Colonic mucosa (tissue), 4 donors: ENCODE results near the gene HMGN2. TPM values are rescaled to one million over a fixed set of nuclear protein-coding genes. Genes with fewer than 3 reads are reported as not detected.
A peak's percentile ranks its signal among the peaks of the same experiment; 100 is the strongest.

Experiments
- DNase-seq: peaks from one replicate; pipeline ENCODE4 v3.0.0-alpha.2; 2020
- H3K27ac ChIP-seq: fragments of 200-600 bp; one replicate; pipeline ENCODE4 v1.8.0; 2021
- H3K27me3 ChIP-seq: fragments of 200-600 bp; one replicate; pipeline ENCODE4 v1.8.0; 2021
- H3K36me3 ChIP-seq: fragments of 200-600 bp; one replicate; pipeline ENCODE4 v1.8.0; 2021
- H3K4me1 ChIP-seq: fragments of 200-600 bp; one replicate; pipeline ENCODE4 v1.8.0; 2021; ENCODE audit warnings: mild to moderate bottlenecking
- H3K4me3 ChIP-seq: fragments of 200-600 bp; one replicate; pipeline ENCODE4 v1.8.0; 2021
- H3K9ac ChIP-seq, 2 donors: one replicate each; pipeline ENCODE4 v1.7.0; 2013; ENCODE audit warnings: control low read depth in 2 of 2, low read depth in 2 of 2, low read length in 2 of 2
- H3K9me3 ChIP-seq: fragments of 200-600 bp; one replicate; pipeline ENCODE4 v1.8.0; 2021
- intact Hi-C: fragments of 100-400 bp; cut with DNase I; formaldehyde crosslinking; loops from one replicate; pipeline ENCODE4 v1.14.1; 2022
- total RNA-seq, 2 donors: library from RNA; stranded (reverse); fragmentation: NEBNext Ultra II Directional in 1 of 2; extraction: Animal tissue kit (Norgen Biotek cat#: 25700) in 1 of 2; gene quantifications; one replicate each; pipeline ENCODE4 v1.2.1, GENCODE V29; 2021
- TF ChIP-seq, protein P1 (sequence below): fragments of 200-600 bp; IDR thresholded peaks from one replicate; pipeline ENCODE4 v1.8.0; 2022; ENCODE audit warnings: antibody characterized with exemption, mild to moderate bottlenecking
- donor health status: healthy.
- donor health status: DM: no; HTN: no; CAD: no.
- donor health status: DM: no; HTN: no; CAD: no.

HMGN2 gene
- total RNA-seq, 2 donors from 2014 or later = 332 to 758 TPM

DNA sequence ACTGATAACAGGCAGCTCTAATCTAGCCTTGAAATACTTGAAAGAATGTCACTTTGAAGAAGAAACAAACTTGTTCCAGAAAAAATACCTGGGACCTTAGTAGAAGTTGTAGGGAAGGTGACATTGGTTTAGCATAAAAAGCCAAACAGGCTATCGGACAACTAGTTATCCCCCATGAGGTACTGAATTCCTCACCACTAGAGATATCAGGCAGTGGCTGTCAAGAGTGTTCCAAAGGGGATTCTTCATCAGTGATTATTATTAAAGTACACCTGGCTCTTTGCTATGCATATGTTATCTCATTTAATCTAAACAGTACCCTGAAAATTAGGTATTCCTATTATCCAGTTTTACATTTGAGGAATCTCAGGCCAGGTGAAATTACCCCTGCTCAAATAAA is 13.1 kb upstream of the HMGN2 start:
- Histone ChIP-seq H3K27me3 (no peaks in the 10 kb centered on the region), H3K4me1 (no peaks in the 10 kb centered on the region), H3K27ac (no peak overlapping the region), H3K9ac (no peak overlapping the region), H3K9me3 (no peaks in the 10 kb centered on the region), H3K36me3 (peaks cover 13% of the 10 kb centered on the region), H3K4me3 (no peak overlapping the region)
- DNase-seq = no peak
- TF ChIP-seq, protein P1, sequence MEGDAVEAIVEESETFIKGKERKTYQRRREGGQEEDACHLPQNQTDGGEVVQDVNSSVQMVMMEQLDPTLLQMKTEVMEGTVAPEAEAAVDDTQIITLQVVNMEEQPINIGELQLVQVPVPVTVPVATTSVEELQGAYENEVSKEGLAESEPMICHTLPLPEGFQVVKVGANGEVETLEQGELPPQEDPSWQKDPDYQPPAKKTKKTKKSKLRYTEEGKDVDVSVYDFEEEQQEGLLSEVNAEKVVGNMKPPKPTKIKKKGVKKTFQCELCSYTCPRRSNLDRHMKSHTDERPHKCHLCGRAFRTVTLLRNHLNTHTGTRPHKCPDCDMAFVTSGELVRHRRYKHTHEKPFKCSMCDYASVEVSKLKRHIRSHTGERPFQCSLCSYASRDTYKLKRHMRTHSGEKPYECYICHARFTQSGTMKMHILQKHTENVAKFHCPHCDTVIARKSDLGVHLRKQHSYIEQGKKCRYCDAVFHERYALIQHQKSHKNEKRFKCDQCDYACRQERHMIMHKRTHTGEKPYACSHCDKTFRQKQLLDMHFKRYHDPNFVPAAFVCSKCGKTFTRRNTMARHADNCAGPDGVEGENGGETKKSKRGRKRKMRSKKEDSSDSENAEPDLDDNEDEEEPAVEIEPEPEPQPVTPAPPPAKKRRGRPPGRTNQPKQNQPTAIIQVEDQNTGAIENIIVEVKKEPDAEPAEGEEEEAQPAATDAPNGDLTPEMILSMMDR = no peak
- intact Hi-C loops = no loop called here

DNA sequence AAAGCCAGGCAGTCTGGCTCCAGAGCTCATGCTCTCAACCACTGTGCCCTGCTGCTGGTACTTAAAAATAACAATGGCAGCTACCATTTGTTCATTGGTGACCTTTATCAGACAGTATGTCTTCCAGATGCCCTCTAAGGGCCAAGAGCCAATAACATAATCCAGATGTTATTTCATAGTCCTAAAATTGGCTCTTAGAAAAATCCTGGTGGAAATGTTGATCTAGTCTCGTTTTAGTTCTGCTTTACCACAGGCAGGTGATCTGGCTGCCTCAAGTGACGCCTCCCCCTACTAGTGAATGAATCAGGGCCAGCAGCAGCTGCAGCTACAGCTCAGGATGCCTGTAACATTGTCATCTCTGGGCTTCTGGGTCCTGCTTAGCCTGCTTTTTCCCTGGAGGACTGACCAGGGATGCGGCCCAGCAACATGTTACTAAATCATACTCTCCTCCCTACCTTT is 12.6 kb upstream of the HMGN2 start:
- Histone ChIP-seq H3K27ac (no peak overlapping the region), H3K9ac (no peak overlapping the region), H3K4me1 (no peaks in the 10 kb centered on the region), H3K36me3 (peaks cover 12% of the 10 kb centered on the region), H3K9me3 (no peaks in the 10 kb centered on the region), H3K27me3 (no peaks in the 10 kb centered on the region), H3K4me3 (no peak overlapping the region)
- intact Hi-C loops = no loop called here
- TF ChIP-seq, protein P1 = no peak
- no peak for DNase-seq

DNA sequence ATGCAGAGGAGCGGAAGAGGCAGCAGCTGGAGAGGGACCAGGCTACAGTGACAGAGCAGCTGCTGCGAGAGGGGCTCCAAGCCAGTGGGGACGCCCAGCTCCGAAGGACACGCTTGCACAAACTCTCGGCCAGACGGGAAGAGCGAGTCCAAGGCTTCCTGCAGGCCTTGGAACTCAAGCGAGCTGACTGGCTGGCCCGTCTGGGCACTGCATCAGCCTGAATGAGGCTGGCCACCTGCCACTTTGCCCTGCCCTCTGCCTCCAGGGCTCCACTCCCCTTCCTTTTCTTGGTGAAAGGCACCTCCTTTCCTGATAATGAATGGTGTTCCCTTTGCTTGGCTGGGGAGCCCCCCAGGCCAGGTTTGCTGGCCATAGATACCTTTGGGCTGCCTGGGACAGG is 3.3 kb upstream of the HMGN2 start:
- TF ChIP-seq, protein P1 = no peak
- H3K9ac ChIP-seq = no peak overlapping the region
- H3K4me1 ChIP-seq = peaks cover 18% of the 10 kb centered on the region
- no peaks in the 10 kb centered on the region for H3K9me3 ChIP-seq
- no peaks in the 10 kb centered on the region for H3K27me3 ChIP-seq
- intact Hi-C loops = no loop called here
- peak; percentile 74 for DNase-seq
- H3K27ac ChIP-seq = no peak overlapping the region
- H3K36me3 ChIP-seq = peaks cover 12% of the 10 kb centered on the region
- H3K4me3 ChIP-seq = no peak overlapping the region

DNA sequence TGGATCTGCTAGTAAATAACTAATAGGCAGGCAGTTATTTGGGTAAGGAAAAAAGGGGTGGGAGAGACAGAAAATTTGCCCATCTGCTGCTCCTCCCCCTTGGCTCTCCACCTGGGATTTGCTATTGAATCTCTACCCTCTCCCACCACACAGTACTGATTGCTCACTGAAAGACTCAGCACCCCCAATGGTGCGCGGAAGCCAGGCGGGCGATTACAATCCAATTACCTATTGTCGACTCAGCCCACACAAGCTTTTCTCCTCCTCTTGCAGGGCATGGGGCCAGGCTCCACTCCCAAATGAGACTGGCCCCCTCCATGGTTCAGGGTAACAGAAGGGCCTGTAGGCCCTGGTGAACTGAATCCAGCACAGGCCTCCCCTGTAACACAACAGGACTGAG is 2.7 kb upstream of the HMGN2 start:
- intact Hi-C loops = no loop called here
- TF ChIP-seq, protein P1 = no peak
- peaks cover 12% of the 10 kb centered on the region for H3K36me3 ChIP-seq

DNA sequence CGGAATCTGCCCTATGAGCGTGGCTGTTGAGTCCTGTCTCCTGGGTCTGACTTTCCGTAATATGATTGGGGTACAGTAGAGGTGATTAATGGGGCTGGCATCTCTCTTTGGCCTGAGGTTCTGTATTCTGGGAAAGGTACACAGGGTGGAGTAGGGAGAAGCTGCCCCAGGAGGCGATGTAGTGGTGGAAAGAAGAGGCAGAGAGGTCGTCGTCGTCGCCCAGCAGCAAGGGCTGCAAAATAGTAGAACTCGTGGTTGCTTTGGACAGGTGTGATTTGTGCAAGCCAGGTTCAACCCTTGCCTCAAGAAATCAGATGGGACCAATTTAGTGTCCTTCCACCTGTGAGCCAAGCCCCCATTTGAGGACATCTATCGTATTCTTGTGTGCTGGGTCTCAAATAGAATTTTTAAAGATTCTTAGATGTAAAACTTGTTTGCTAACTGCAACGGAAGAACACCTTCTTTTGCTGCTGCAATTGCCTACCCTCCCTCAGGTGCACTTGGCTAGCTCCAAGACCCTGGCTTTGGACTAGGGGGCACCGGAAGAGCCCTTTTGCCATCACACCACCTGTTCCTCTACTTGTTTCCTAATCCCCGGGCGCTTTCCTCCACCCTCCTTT is 1.3 kb upstream of the HMGN2 start:
- DNase-seq = no peak
- peak overlapping the region; percentile 52 to 73 for H3K9ac ChIP-seq
- peaks cover 20% of the 10 kb centered on the region for H3K4me1 ChIP-seq
- H3K27me3 ChIP-seq = no peaks in the 10 kb centered on the region
- H3K4me3 ChIP-seq = peak overlapping the region; percentile 94
- H3K36me3 ChIP-seq = peaks cover 12% of the 10 kb centered on the region
- intact Hi-C loops = no loop called here
- H3K9me3 ChIP-seq = no peaks in the 10 kb centered on the region
- TF ChIP-seq, protein P1 = no peak
- H3K27ac ChIP-seq = peak overlapping the region; percentile 100

More for the DNA sequence above, 2.7 kb upstream of the HMGN2 start:
- H3K4me3 ChIP-seq = no peak overlapping the region
- H3K27me3 ChIP-seq = no peaks in the 10 kb centered on the region
- peak; percentile 22 for DNase-seq
- H3K9ac ChIP-seq = no peak overlapping the region
- H3K4me1 ChIP-seq = peaks cover 20% of the 10 kb centered on the region
- no peak overlapping the region for H3K27ac ChIP-seq
- no peaks in the 10 kb centered on the region for H3K9me3 ChIP-seq
